HepG2 (cell line): Measurements from ENCODE around the gene ITM2B. TPM values are rescaled to one million over a fixed set of nuclear protein-coding genes. Genes with fewer than 3 reads are reported as not detected.

Source experiments
- FIP1L1 ChIP-seq: fragments of 200-400 bp; formaldehyde crosslinking; IDR thresholded peaks from 2 replicates; pipeline ENCODE4 v1.6.1; 2018; ENCODE audit warnings: low read depth, mild to moderate bottlenecking, low read length, moderate library complexity, borderline replicate concordance; ENCODE audit not compliant: insufficient read depth
- MATR3 ChIP-seq: sonication (generic); formaldehyde crosslinking; IDR thresholded peaks from 2 replicates; pipeline ENCODE4 v1.4.0; 2020; ENCODE audit warnings: missing genetic modification reagents
- ZNF451 ChIP-seq: sonication (generic); formaldehyde crosslinking; IDR thresholded peaks from 2 replicates; pipeline ENCODE4 v1.5.0; 2020; ENCODE audit warnings: mild to moderate bottlenecking, missing genetic modification reagents
- ZNF615 ChIP-seq: sonication (generic); formaldehyde crosslinking; IDR thresholded peaks from 2 replicates; pipeline ENCODE4 v1.5.0; 2020; ENCODE audit warnings: mild to moderate bottlenecking, missing genetic modification reagents, borderline replicate concordance
- polyA plus RNA-seq, 8 experiments: library from polyadenylated mRNA; depleted of rRNA in 3 of 8; stranded (reverse) in 7 of 8; unstranded in 1 of 8; fragments of >200 nt; fragmentation: Illumina TruSeq in 4 of 8; extraction: Trizol in 4 of 8; gene quantifications; 2 replicates each; pipeline versions ENCODE4 v1.2.1 to v1.2.3, GENCODE V29; 2011 to 2016; ENCODE audit warnings: low read depth in 4 of 8, missing spikeins in 1 of 8, mixed read lengths in 1 of 8; ENCODE audit not compliant: insufficient read depth in 1 of 8
- total RNA-seq, 5 experiments: library from RNA; depleted of rRNA; stranded (reverse); fragments of >200 nt; fragmentation: Illumina TruSeq; extraction: Trizol; gene quantifications; 2 replicates each; pipeline ENCODE4 v1.2.3, GENCODE V29; 2016; ENCODE audit warnings: low read depth in 1 of 5
- TF ChIP-seq, protein P1 (sequence below): sonication (generic); formaldehyde crosslinking; IDR thresholded peaks from 2 replicates; pipeline ENCODE4 v1.4.0; 2020; ENCODE audit warnings: missing genetic modification reagents
- TF ChIP-seq, protein P2 (sequence below): IDR thresholded peaks from 2 replicates; pipeline ENCODE4 v1.6.1; 2016
- TF ChIP-seq, protein P3 (sequence below): sonication (generic); formaldehyde crosslinking; IDR thresholded peaks from 2 replicates; pipeline ENCODE4 v1.8.0; 2022; ENCODE audit warnings: mild to moderate bottlenecking, missing genetic modification reagents, moderate library complexity
- TF ChIP-seq, protein P4 (sequence below): sonication (generic); formaldehyde crosslinking; IDR thresholded peaks from 2 replicates; pipeline ENCODE4 v1.9.0; 2022; ENCODE audit warnings: low read depth, missing genetic modification reagents

The ITM2B gene
- total and polyA plus RNA-seq, 2 of the 13 experiments (the other 11 are each of a cell fraction or from before 2014, with no cell fraction given) = 158 to 373 TPM

DNA sequence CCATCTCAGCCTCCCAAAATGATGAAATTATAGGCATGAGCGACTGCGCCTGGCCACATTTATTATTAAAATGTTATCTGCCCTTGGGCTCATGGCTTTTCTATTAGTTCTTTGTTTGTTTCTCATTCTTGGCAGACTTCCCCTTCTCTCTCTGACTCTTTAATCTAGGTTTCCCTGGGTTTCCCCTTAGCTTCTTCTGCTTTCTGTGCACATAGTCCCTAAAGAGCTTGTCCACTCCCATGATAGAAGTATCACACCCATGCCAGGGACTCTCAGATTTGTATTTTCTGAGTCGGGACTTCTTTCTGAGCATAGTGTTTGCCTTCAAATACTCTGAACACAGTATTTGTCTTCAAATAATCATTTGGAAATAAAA is 38.6 kb upstream of the ITM2B start (continued):
- TF ChIP-seq, protein P1, sequence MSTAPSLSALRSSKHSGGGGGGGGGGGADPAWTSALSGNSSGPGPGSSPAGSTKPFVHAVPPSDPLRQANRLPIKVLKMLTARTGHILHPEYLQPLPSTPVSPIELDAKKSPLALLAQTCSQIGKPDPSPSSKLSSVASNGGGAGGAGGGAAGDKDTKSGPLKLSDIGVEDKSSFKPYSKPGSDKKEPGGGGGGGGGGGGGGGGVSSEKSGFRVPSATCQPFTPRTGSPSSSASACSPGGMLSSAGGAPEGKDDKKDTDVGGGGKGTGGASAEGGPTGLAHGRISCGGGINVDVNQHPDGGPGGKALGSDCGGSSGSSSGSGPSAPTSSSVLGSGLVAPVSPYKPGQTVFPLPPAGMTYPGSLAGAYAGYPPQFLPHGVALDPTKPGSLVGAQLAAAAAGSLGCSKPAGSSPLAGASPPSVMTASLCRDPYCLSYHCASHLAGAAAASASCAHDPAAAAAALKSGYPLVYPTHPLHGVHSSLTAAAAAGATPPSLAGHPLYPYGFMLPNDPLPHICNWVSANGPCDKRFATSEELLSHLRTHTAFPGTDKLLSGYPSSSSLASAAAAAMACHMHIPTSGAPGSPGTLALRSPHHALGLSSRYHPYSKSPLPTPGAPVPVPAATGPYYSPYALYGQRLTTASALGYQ = no peak
- TF ChIP-seq ZNF451 (CRISPR knock-in tag) = no peak
- TF ChIP-seq MATR3 = no peak
- TF ChIP-seq ZNF615 (CRISPR knock-in tag) = no peak
- TF ChIP-seq FIP1L1 = no peak
- TF ChIP-seq, protein P2, sequence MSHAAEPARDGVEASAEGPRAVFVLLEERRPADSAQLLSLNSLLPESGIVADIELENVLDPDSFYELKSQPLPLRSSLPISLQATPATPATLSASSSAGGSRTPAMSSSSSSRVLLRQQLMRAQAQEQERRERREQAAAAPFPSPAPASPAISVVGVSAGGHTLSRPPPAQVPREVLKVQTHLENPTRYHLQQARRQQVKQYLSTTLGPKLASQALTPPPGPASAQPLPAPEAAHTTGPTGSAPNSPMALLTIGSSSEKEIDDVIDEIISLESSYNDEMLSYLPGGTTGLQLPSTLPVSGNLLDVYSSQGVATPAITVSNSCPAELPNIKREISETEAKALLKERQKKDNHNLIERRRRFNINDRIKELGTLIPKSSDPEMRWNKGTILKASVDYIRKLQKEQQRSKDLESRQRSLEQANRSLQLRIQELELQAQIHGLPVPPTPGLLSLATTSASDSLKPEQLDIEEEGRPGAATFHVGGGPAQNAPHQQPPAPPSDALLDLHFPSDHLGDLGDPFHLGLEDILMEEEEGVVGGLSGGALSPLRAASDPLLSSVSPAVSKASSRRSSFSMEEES (CRISPR knock-in tag) = no peak
- TF ChIP-seq, protein P3, sequence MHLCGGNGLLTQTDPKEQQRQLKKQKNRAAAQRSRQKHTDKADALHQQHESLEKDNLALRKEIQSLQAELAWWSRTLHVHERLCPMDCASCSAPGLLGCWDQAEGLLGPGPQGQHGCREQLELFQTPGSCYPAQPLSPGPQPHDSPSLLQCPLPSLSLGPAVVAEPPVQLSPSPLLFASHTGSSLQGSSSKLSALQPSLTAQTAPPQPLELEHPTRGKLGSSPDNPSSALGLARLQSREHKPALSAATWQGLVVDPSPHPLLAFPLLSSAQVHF = no peak
- TF ChIP-seq, protein P4, sequence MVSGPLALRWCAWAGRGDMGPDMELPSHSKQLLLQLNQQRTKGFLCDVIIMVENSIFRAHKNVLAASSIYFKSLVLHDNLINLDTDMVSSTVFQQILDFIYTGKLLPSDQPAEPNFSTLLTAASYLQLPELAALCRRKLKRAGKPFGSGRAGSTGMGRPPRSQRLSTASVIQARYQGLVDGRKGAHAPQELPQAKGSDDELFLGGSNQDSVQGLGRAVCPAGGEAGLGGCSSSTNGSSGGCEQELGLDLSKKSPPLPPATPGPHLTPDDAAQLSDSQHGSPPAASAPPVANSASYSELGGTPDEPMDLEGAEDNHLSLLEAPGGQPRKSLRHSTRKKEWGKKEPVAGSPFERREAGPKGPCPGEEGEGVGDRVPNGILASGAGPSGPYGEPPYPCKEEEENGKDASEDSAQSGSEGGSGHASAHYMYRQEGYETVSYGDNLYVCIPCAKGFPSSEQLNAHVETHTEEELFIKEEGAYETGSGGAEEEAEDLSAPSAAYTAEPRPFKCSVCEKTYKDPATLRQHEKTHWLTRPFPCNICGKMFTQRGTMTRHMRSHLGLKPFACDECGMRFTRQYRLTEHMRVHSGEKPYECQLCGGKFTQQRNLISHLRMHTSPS (CRISPR knock-in tag) = no peak
